Vagina (tissue), 2 donors: Measurements from ENCODE around the gene NOA1.
A peak's percentile ranks its signal among the peaks of the same experiment; 100 is the strongest.

Source experiments
- CTCF ChIP-seq, 3 experiments: fragments of 450-650 bp in 2 of 3; fragments of 200-600 bp in 1 of 3; sonication (generic) in 1 of 3; IDR thresholded peaks; one replicate each; pipeline ENCODE4 v1.5.1; 2017 to 2019; ENCODE audit warnings: antibody characterized with exemption in 3 of 3, mild to moderate bottlenecking in 2 of 3, moderate library complexity in 2 of 3
- POLR2A ChIP-seq, 2 donors: fragments of 450-650 bp; IDR thresholded peaks; one replicate each; pipeline ENCODE4 v1.6.1; 2017; ENCODE audit warnings: antibody characterized with exemption in 2 of 2, mild to moderate bottlenecking in 2 of 2, moderate library complexity in 2 of 2
- POLR2AphosphoS5 ChIP-seq, 2 donors: sonication (generic); formaldehyde crosslinking; IDR thresholded peaks; one replicate each; pipeline ENCODE4 v1.9.0; 2017; ENCODE audit warnings: antibody characterized with exemption in 2 of 2, mild to moderate bottlenecking in 2 of 2, low read depth in 1 of 2; ENCODE audit not compliant: insufficient read depth in 1 of 2

- peak; percentile 86 to 97 for TF ChIP-seq POLR2AphosphoS5 (IDR thresholded peaks at IDR 0.05; ENCODE audit: insufficient read depth in 1 of 2, low read depth in 1 of 2)
- peak in 1 of 2 donors; percentile 60 for TF ChIP-seq POLR2A (IDR thresholded peaks at IDR 0.05)
- TF ChIP-seq CTCF (IDR thresholded peaks at IDR 0.05), result no peak
Observed at GRCh38 chr4:56978750-56979303, 1.4 kb upstream of the NOA1 start, which contains the start of gene POLR2B.
